AG10803 (cell line): ENCODE results near the gene CYP27A1.

Experiments
- DNase-seq: peaks from one replicate; pipeline ENCODE4 v3.0.0; 2010; ENCODE audit warnings: low read depth
- H3K4me3 ChIP-seq: 2 replicates; pipeline ENCODE4 v1.5.1; 2011; ENCODE audit warnings: mild to moderate bottlenecking, low read length, control low read depth
- TF ChIP-seq, protein P1 (sequence below): conservative IDR thresholded peaks from 2 replicates; pipeline ENCODE4 v1.5.1; 2011; ENCODE audit warnings: mild to moderate bottlenecking, low read length, control low read depth, inconsistent platforms

CYP27A1 gene

GRCh38 chr2:218781691-218782527 lies at the start of gene CYP27A1:
CYP27A1 (plus strand) TSS chr2:218782147; CDS start chr2:218782183, 36 bp downstream.
- DNase-seq, result peak; percentile 23
- peak within 1 kb of the TSS; percentile 61 for H3K4me3 ChIP-seq
- TF ChIP-seq, protein P1, sequence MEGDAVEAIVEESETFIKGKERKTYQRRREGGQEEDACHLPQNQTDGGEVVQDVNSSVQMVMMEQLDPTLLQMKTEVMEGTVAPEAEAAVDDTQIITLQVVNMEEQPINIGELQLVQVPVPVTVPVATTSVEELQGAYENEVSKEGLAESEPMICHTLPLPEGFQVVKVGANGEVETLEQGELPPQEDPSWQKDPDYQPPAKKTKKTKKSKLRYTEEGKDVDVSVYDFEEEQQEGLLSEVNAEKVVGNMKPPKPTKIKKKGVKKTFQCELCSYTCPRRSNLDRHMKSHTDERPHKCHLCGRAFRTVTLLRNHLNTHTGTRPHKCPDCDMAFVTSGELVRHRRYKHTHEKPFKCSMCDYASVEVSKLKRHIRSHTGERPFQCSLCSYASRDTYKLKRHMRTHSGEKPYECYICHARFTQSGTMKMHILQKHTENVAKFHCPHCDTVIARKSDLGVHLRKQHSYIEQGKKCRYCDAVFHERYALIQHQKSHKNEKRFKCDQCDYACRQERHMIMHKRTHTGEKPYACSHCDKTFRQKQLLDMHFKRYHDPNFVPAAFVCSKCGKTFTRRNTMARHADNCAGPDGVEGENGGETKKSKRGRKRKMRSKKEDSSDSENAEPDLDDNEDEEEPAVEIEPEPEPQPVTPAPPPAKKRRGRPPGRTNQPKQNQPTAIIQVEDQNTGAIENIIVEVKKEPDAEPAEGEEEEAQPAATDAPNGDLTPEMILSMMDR, result no peak

- TF ChIP-seq, protein P1, result no peak
- peak; percentile 40 for DNase-seq
- H3K4me3 ChIP-seq, result no peak overlapping the region
Observed at GRCh38 chr2:218732761-218733158, 49.2 kb upstream of the CYP27A1 start.

- DNase-seq, result peak; percentile 85
- TF ChIP-seq, protein P1, result no peak
- no peak overlapping the region for H3K4me3 ChIP-seq
Observed at GRCh38 chr2:218733171-218734021, 48.6 kb upstream of the CYP27A1 start.

DNA sequence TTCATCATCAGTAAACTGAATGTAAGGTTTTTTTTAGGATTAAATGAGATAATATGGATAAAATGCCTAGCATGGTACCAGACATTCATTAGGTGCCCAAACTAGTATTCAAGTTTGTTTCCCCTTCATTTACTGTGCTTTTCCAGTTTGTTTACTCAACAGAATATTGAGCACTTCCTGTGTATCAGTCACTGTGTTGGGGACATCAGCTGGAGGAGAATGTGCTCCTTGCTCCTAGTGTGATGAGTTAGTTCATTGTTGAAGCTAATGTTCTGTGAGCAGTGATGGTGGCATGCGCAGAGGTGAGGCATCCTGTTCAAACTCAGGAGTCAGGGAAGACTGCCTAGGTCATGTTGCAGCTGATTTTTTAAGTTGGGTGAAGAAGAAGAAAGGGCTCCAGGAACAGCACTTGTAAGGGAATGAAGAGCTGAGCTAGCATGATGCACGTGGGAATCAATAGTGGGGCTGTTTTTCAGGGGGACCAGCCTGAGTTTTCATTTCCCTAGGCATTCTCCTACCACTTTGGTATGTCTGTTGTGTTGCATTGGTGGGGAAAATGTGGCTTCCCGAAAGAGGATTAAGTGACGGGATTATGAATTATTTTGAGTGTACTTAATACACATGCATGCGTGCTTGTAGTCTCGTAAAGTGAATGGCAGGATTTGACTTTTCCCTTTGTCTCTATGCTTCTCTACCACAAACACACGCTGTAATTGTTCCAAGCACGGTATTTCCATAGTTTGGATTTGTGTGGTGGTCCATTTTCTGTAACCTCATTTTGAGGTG lies 47.6 kb upstream of the CYP27A1 start:
- TF ChIP-seq, protein P1, result no peak
- DNase-seq, result no peak
- no peak overlapping the region for H3K4me3 ChIP-seq

DNA sequence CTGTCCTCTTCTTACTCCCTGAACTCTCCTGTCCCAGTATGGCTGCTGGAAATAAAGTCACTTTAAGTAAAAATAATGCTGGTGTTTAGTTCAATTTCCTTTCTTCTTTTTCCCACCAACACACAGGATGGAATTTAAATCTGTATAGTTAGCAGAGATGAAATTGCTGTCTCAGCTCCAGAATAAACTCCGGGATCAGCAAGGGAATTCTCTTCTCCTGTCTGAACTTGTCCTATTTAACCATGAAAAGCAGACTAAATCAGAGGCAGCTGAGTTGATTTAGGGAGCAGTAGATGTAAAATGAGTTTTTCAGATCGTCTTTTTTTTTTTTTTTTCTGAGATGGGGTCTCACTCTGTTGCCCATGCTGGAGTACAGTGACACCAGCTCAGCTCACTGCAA lies 45.4 kb upstream of the CYP27A1 start:
- no peak overlapping the region for H3K4me3 ChIP-seq
- DNase-seq, result no peak
- TF ChIP-seq, protein P1, result no peak

DNA sequence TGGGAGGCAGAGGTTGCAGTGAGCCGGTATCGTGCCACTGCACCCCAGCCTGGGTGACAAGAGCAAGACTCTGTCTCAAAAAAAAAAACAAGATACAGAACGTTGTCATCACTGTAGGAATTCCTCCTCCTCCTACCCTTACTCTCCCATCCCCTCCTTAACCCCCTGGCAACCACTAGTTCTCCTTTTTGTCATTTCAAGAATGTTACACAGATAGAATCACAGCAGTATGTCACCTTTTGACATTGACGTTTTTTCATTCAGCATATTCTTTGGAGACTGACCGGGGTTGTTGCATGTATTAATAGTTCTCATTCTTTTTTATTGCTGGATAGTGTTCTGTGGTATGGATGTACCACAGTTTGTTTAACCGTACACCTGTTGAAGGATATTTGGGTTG lies 38.9 kb upstream of the CYP27A1 start:
- no peak for DNase-seq
- TF ChIP-seq, protein P1, result no peak
- no peak overlapping the region for H3K4me3 ChIP-seq
